NCI-H748 treated with DMSO at 0.1 percent for 48 hours (cell line): Measurements from ENCODE around the gene FCER2.

Experiments used
- DNase-seq: peaks from one replicate; lab custom pipeline; 2025; lab: John Stamatoyannopoulos, UW

Gene FCER2

DNA sequence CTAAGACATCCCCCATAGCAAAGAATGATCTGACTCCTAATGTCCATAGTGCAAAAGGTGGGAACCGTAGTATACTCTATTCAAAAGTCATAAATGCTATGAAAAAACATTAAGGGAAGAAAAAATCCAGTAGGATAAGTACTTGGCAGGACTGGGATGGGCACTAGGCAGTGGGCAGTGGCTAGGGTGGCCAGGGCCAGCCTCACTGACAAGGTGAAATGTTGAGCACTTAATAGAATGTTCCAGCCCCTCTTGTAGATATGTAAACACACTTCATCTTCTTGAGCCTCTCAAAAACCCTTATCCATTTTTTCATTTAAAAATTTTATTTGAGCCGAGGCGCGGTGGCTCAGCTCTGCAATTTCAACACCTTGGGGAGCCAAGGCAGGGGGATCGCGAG, 31.4 kb upstream of the FCER2 start:
- no peak for DNase-seq

DNA sequence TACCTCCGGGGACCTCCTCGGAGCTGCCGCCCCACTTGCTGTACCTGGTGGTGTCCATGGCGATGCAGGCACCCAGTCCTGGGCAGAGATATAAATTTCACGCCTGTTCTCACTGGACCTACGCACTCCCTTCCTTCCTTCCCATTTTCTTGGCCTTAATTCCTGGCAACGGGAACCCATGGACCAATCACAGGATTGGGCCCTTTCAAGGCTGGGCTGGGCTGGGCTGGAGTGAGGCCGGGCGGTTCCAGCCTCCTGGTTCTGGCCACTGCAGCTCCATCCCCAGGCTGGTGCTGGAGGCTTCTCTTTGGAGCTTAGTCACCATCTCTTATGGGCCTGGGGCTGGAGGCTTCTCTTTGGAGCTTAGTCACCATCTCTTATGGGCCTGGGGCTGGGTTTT, 30.1 kb upstream of the FCER2 start, which contains the start of gene CLEC4G:
TSS of gene CLEC4G (minus strand) at position 66 of the 400 bp plus-strand sequence. CDS start at position 58, 8 bp downstream.
- no peak for DNase-seq

DNA sequence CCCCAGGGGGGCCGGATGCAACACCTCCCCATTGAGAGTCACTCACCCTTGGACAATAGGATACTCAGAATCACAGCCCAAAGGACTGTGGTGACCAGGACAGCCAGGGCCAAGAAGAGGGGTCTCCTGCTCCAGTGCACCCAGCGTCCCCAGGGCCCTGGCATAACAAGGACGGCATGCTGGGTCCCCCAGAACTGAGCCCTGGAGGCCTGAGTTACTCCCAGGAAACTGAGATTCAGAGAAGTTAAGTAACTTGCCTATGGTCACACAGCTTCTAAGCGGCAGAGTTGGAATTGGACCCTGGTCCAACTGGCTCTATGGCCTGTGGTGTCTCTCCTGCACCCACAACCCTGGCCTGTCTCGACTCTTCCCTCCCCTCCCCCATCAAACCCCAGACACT, 29.7 kb upstream of the FCER2 start:
- DNase-seq: no peak

DNA sequence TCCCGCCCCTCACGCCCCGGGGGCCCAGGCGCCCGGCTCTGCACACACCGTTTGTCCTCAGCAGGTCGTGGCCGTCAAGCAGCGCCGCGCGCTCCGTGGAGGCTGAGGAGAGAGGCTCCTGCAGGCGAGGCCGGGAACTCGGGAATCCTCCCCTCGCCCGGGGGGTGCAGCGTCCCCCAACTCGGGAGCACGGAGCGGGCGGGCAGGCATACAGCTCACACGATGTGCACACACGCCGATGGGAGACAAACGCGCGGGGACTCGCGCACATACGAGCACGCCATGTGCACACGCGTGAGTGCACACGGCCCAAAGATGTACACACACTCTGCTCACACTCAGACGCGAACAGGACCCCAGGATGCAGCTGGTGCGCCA, 29.3 kb upstream of the FCER2 start:
- DNase-seq: no peak

DNA sequence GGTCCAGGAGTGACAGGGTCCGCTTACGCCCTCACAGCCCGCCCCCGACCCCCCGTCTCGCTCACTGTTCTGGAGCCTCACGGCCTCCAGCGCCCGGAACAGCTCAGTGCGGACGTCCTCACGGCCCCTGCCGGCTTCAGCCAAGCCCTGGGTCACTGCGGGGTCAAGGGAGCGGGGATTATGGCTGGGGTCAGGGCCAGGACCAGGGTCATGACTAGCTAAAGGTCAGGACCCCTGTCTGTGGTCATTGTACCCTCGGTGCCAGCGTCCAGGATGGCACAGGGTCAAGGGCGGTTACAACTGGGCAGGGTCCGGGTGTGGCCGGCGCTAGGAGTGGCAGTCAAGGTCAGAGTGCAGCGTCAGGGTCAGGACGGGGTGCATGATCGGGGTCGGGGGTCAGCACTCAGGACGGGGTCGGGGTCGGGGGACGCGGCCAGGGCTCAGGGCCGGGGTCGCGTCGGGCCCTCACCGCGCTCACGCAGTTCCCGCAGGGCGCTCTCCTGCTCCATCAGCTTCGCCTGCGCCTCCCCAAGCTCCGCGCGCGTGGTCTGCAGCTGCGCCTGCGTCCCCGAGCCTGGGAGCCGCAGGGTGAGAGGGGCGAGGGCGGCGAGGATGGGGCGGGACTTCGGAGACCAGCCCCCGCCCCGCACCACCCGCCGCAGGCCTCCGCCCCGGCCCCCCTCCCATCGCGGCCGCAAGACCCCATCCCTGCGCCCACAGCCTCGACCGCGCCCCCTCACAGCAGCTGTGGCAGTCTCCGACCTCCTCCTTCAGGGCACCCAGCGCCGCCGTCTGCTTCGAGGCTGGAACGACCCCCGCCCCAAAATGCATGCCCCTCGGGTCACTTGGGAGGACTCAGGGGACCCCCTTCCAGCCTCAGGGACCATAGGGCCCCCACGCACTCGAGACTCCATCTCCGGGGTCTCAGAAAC, 28.6 kb upstream of the FCER2 start:
- DNase-seq: no peak

DNA sequence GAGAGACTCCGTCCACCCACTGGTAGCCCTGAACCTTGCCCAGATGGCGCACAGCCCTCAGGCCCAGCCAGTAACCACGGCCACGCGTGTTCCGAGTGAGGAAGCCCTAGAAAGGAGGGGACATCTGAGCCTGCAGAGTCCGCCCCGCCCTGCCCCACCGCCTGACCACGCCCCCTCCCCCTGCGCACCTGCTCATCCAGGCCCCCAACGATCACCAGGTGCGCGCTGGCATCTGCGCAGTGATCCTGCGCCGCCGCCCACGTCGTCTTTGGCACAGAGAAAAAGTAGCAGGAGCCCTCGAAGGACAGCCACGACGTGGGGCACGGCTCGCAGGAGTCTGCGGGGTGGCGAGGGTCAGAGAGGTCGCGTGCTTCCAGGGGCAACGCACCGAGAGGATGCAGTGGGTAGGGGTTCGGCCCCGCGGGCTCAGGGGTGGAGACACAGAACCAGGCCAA, 27.9 kb upstream of the FCER2 start:
- DNase-seq: no peak

- no peak for DNase-seq
These were observed 27.3 kb upstream of the FCER2 start for GRCh38 chr19:7729211-7729610.

- DNase-seq: no peak
These were observed 23.9 kb upstream of the FCER2 start for GRCh38 chr19:7725791-7726190.

- DNase-seq: no peak
These were observed 20.3 kb upstream of the FCER2 start for GRCh38 chr19:7722231-7722651.

DNA sequence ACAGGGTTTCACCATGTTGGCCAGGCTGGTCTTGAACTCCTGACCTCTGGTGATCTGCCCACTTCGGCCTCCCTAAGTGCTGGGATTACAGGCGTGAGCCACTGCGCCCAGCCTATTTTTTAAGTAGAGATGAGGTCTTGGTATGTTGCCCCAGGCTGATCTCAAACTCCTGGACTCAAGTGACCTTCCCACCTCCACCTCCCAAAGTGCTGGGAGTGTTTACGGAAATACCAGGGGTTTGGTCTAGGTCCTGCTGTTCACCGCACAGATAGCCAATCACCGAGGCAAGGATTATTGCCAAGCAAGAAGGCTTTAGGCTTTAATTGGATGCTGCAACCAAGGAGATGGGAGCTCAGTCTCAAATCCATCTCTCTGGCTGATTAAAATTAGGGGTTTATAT, 18.4 kb upstream of the FCER2 start:
- DNase-seq: no peak

DNA sequence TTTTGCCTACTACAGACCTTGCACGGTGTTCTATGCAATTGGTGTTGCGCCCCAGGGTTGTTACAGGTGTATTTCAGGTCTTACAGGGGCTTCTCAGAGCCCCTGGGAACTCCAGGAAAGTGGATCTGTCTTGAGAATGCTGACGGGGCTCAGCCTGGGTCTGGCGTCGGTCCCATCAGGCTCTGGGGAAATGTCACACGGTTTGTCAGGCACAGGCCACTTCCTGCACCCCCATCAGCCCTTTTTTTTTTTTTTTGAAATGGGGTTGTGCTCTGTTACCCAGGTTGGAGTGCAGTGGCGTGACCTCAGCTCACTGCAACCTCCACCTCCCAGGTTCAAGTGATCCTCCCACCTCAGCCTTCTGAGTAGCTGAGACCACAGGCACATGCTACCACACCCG, 16.7 kb upstream of the FCER2 start:
- no peak for DNase-seq

DNA sequence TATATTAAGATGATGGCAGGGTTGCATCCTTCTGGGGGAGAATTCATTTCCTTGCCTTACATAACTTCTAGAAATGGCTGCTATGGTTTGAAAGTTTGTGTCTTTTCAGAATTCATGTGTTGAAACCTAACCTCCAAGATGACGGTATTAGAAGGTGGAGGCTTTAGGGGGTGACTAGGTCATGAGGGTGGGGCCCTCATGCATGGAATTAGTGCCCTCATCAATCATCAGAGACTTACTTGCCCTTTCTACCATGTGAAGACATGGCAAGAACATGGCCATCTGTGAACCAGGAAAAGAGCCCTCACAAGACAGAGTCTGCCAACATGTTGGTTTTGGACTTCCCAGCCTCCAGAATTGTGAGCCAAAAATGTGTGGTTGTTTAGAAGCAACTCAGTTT, 14.8 kb upstream of the FCER2 start:
- no peak for DNase-seq

GRCh38 chr19:7715671-7716070, 13.7 kb upstream of the FCER2 start:
- no peak for DNase-seq

GRCh38 chr19:7710616-7711015, 8.7 kb upstream of the FCER2 start:
- no peak for DNase-seq

DNA sequence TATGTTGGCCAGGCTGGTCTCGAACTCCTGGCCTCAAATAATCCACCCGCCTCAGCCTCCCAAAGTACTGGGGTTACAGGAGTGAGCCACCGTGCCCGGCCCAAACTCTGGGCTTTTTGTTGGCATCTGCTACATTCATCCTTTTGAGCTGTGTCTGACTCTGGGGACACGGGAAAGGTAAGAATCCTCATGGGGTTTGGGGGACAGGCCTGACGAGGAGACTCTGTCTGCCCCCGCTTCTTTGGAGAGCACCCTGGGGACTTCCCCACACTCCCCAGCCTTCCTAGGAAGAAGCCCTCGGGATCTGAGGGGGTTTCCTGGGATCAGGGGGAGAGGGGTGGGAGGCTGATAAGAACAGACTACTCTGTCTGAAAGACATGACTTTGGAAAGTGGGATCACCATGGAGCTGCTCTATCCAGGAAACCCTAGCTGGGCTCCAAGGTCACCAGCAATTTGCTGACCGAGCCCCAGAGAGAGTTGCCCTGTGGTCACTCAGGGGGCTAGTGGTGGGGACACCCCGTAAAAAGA, 8.1 kb upstream of the FCER2 start:
- DNase-seq: no peak

GRCh38 chr19:7706955-7707456, 5.1 kb upstream of the FCER2 start:
- no peak for DNase-seq

DNA sequence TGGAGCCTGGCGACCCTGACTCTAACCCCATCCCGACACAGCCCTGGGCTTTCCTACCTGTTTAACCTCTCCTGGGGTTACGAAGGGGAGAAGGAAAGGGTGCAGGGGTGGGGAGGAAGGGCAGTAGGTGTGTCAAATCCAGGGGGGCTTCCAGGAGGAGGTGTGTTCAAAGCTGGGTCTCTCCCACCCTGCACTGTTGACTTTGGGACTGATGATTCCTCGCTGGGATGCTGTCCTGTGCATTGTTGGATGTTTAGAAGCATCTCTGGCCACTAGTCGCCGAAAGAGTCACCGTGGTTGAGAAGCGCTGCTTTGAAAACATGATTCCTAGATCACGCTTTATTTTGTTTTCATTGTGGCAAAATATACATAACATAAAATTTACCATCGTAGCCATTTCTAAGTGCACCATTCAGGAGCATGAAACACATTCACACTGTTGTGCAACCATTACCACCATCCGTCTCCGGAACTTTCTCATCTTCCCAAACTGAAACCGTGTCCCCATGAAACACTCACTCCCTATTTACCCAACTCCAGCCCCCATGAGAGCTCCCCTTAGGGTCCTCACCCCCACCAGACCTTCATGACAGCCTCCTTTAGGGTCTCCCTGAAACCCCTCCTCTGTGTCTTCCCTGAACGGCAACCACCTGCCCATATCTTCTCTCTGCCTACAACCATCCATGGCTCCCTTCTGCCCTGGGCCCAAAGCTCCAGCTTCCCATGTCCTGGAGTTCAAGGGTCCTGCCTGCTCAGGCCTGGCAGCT, 4.4 kb upstream of the FCER2 start:
- no peak for DNase-seq

DNA sequence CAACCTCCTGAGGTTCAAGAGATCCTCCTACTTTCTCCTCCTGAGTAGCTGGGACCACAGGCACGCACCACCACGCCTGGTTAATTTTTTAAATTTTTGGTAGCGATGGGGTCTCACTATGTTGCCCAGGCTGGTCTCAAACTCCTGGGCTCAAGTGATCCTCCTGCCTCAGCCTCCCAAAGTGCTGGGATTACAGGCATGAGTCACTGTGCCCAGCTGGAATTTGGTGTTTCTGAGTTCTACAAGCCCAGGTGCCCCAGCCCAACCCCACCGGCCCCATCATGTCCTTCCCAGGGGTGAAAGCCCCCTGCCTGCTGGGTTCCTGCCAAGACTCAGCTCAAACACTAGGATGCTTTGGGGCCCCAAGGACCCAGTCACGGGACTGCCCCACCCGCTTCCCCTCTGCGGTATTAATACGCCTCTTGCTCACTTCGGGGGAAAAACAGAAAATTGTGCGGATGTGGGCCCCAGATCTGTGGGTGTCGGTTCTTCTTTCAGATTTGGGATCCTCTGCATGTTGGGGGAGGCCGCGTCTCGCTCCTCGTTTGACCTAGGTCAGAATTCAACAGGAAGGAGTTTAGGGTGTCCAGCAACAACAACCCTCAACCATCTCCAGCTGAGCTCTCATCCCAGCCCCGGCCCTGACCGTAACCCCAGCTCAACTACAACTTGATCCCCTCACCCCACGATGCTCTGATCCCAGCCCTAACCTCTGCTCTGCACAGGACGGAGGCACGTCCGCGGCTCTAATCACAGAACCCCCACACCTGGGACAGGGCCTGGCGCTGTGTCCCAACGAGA, 3.7 kb upstream of the FCER2 start:
- DNase-seq: no peak

GRCh38 chr19:7704280-7705060, 2.5 kb upstream of the FCER2 start:
- DNase-seq: no peak

DNA sequence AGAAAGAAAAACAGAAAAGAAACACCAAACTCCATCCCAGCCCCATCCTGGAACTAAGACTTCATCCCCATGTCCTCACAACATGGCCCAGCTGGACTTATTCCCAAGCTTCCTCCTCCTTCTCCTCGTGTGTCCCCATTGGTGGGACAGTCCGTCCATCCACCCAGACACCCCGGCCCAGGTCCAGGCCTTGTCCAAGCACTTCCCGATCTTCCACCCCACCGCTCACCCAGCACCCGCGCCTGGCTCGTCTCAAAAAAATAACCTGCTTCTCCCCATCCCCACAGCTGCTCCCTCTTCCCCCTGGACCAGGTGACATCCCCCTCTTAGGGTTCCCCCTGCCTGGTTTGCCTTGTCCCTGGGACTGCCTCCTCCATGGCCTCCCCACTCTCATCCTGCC, 1.4 kb upstream of the FCER2 start:
- DNase-seq: no peak

DNA sequence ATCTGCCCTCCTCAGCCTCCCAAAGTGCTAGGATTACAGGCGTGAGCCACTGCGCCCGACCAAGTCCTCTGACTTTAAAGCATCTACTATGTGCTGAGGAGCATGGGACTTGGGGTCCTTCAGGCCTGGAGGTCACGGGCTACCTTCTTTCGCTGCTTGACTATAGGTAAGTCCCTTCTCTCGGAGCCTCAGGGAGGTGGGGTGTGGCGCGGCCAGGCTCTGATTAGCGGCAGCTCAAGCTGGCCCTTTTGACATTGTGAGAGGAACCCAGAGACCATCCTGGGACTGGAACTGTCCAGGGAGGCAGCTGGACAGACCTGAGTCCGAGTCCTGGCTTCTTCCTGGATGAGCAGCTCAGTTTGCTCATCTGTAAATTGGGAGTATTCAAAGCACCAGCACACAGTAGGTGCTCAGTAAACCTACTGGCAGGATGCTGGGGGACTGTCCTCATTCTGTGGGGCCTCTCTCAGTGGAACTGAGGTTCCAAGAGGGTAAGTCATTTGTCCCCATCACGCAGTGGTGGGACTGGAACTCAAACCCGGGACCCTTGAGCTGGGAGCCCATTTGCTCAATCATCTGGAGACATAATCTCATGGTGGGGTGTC, 780 bp downstream of the FCER2 start:
- DNase-seq: no peak
